GM12878 (cell line): ENCODE results near the gene CTSW.

ENCODE experiments used
- CHD1 ChIP-seq: IDR thresholded peaks from 2 replicates; pipeline ENCODE4 v1.6.1; 2012; ENCODE audit warnings: low read depth, low read length, improper control_type of control experiment
- CREB1 ChIP-seq: IDR thresholded peaks from 2 replicates; pipeline ENCODE4 v1.6.1; 2012; ENCODE audit warnings: low read depth, mild to moderate bottlenecking, inconsistent platforms
- EP300 ChIP-seq, 2 experiments: fragments of 150-350 bp in 1 of 2; IDR thresholded peaks; 2 replicates each; pipeline ENCODE4 v1.6.1; 2011 to 2012; ENCODE audit warnings: low read depth in 2 of 2, low read length in 2 of 2, borderline replicate concordance in 1 of 2, improper control_type of control experiment in 1 of 2, inconsistent platforms in 1 of 2; ENCODE audit not compliant: control insufficient read depth in 1 of 2
- HDAC2 ChIP-seq: fragments of 200-600 bp; sonication (generic); IDR thresholded peaks from 2 replicates; pipeline ENCODE4 v1.6.1; 2017
- PML ChIP-seq: IDR thresholded peaks from 2 replicates; pipeline ENCODE4 v1.6.1; 2012; ENCODE audit warnings: low read length, inconsistent platforms
- TF ChIP-seq, protein P1 (sequence below), 3 experiments: IDR thresholded peaks in 2 of 3; conservative IDR thresholded peaks in 1 of 3; 2 replicates each; pipeline ENCODE4 v1.5.1; 2011; ENCODE audit warnings: low read depth in 3 of 3, low read length in 3 of 3, mild to moderate bottlenecking in 3 of 3, control low read depth in 2 of 3, moderate library complexity in 2 of 3, inconsistent platforms in 1 of 3, mixed read lengths in 1 of 3; ENCODE audit not compliant: control insufficient read depth in 2 of 3, insufficient read depth in 1 of 3; ENCODE audit errors: extremely low read depth in 1 of 3
- TF ChIP-seq, protein P2 (sequence below): fragments of 450-650 bp; IDR thresholded peaks from 2 replicates; pipeline ENCODE4 v1.6.1; 2016; ENCODE audit warnings: mild to moderate bottlenecking

- no peak for TF ChIP-seq HDAC2
- TF ChIP-seq, protein P1, sequence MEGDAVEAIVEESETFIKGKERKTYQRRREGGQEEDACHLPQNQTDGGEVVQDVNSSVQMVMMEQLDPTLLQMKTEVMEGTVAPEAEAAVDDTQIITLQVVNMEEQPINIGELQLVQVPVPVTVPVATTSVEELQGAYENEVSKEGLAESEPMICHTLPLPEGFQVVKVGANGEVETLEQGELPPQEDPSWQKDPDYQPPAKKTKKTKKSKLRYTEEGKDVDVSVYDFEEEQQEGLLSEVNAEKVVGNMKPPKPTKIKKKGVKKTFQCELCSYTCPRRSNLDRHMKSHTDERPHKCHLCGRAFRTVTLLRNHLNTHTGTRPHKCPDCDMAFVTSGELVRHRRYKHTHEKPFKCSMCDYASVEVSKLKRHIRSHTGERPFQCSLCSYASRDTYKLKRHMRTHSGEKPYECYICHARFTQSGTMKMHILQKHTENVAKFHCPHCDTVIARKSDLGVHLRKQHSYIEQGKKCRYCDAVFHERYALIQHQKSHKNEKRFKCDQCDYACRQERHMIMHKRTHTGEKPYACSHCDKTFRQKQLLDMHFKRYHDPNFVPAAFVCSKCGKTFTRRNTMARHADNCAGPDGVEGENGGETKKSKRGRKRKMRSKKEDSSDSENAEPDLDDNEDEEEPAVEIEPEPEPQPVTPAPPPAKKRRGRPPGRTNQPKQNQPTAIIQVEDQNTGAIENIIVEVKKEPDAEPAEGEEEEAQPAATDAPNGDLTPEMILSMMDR (IDR thresholded peaks at IDR 0.05 in 2 of 3, conservative IDR thresholded peaks at IDR 0.05 in 1 of 3; ENCODE audit: control insufficient read depth in 2 of 3, extremely low read depth in 1 of 3, insufficient read depth in 1 of 3, low read depth in 3 of 3, low read length in 3 of 3): no peak
- TF ChIP-seq EP300 (IDR thresholded peaks at IDR 0.05; ENCODE audit: borderline replicate concordance in 1 of 2, control insufficient read depth in 1 of 2, low read depth in 2 of 2, low read length in 2 of 2): no peak
- no peak for TF ChIP-seq PML
- TF ChIP-seq, protein P2, sequence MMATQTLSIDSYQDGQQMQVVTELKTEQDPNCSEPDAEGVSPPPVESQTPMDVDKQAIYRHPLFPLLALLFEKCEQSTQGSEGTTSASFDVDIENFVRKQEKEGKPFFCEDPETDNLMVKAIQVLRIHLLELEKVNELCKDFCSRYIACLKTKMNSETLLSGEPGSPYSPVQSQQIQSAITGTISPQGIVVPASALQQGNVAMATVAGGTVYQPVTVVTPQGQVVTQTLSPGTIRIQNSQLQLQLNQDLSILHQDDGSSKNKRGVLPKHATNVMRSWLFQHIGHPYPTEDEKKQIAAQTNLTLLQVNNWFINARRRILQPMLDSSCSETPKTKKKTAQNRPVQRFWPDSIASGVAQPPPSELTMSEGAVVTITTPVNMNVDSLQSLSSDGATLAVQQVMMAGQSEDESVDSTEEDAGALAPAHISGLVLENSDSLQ: no peak
- no peak for TF ChIP-seq CREB1
- no peak for TF ChIP-seq CHD1
Observed at GRCh38 chr11:65847746-65848145, 31.9 kb upstream of the CTSW start.
